ENCODE data around the gene UBXN11.
"Not testable (repeated sequence)": the region's sequence is repeated elsewhere in the genome, so short reads cannot be mapped to it uniquely, and the experiment has no call there.

UBXN11 gene

DNA sequence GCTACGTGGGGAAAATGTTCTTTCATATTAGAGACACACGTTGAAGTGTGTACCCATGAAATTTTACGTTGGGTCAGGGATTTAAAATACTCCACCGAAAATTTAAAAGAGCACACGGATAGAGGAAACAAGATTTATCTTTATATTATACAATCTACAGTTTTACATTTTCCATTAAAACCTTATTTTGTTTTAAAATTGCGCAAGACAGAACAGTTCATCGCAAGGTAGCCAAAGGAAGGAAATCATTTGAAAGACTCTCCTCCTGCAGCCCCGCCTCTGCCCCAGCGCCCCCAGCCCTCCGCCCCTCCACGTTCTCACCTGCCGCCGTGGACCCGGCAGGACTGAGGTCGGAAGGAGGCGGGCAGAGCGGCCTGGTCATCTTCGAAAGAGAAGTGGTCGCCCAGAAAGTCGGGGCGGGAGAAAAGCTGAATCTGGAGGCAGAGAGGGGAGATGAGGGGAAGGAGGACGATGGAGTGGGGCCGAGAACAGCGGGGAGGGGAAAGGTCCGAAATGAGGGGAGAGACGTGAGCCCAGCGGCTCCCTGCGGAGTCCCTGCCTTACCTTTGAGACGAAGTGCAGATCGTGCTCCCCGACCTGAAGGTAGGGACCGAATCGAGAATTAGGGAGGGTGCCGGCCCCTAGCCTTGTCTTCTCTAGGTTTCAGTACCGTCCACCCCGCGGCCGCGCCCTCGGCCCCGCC is 29.5 kb upstream of the UBXN11 start:
- TF ChIP-seq EZH2phosphoT487 (conservative IDR thresholded peaks at IDR 0.05; ENCODE audit: low read length) = no peak
- TF ChIP-seq, protein P1, sequence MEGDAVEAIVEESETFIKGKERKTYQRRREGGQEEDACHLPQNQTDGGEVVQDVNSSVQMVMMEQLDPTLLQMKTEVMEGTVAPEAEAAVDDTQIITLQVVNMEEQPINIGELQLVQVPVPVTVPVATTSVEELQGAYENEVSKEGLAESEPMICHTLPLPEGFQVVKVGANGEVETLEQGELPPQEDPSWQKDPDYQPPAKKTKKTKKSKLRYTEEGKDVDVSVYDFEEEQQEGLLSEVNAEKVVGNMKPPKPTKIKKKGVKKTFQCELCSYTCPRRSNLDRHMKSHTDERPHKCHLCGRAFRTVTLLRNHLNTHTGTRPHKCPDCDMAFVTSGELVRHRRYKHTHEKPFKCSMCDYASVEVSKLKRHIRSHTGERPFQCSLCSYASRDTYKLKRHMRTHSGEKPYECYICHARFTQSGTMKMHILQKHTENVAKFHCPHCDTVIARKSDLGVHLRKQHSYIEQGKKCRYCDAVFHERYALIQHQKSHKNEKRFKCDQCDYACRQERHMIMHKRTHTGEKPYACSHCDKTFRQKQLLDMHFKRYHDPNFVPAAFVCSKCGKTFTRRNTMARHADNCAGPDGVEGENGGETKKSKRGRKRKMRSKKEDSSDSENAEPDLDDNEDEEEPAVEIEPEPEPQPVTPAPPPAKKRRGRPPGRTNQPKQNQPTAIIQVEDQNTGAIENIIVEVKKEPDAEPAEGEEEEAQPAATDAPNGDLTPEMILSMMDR (IDR thresholded peaks at IDR 0.05; ENCODE audit: insufficient read depth, low read length, poor library complexity, severe bottlenecking) = no peak
- Histone ChIP-seq H2AFZ (ENCODE audit: low read depth, low read length, severe bottlenecking) (peak overlapping the region; percentile 90), H3K9me2 (replicated peaks; ENCODE audit: insufficient read depth, low read length) (no peaks in the 10 kb centered on the region), H3K4me2 (ENCODE audit: low read depth, low read length, poor library complexity, severe bottlenecking) (peak overlapping the region; percentile 89), H3K9me3 (ENCODE audit: insufficient read depth, low read length) (no peaks in the 10 kb centered on the region), H3K4me3 (ENCODE audit: insufficient read depth, low read length, poor library complexity, severe bottlenecking) (peak overlapping the region; percentile 72), H3K27me3 (ENCODE audit: low read length) (no peaks in the 10 kb centered on the region), H3K36me3 (ENCODE audit: low read length) (no peaks in the 10 kb centered on the region), H4K20me1 (ENCODE audit: low read depth, low read length) (no peaks in the 10 kb centered on the region), H3K27ac (ENCODE audit: low read depth, low read length) (no peak overlapping the region), H3K79me2 (ENCODE audit: insufficient read depth, low read length) (no peaks in the 10 kb centered on the region), H3F3A (ENCODE audit: insufficient read depth) (peaks cover 8% of the 10 kb centered on the region; the same call in 1 of the 2 replicates), H3K9ac (ENCODE audit: low read length) (peak overlapping the region; percentile 53)

DNA sequence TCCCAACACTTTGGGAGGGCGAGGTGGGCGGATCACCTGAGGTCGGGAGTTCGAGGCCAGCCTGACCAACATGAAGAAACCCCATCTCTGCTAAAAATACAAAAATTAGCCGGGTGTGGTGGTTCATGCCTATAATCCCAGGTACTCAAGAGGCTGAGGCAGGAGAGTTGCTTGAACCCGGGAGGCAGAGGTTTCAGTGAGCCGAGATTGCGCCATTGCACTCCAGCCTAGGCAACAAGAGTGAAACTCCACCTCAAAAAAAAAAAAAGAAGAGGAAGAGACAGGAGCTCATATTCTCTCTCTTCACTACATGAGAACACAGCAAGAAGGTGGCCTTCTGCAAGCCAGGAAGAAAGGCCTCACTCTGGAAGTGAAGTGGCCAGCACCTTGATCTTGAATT is 26.9 kb upstream of the UBXN11 start:
- H4K20me1 ChIP-seq (ENCODE audit: low read depth, low read length); H2AFZ ChIP-seq (ENCODE audit: low read depth, low read length, severe bottlenecking); H3K9me2 ChIP-seq (replicated peaks; ENCODE audit: insufficient read depth, low read length); H3K4me2 ChIP-seq (ENCODE audit: low read depth, low read length, poor library complexity, severe bottlenecking); H3F3A ChIP-seq (ENCODE audit: insufficient read depth); H3K9me3 ChIP-seq (ENCODE audit: insufficient read depth, low read length); H3K36me3 ChIP-seq (ENCODE audit: low read length); H3K27me3 ChIP-seq (ENCODE audit: low read length); H3K9ac ChIP-seq (ENCODE audit: low read length); H3K4me3 ChIP-seq (ENCODE audit: insufficient read depth, low read length, poor library complexity, severe bottlenecking); H3K27ac ChIP-seq (ENCODE audit: low read depth, low read length); H3K79me2 ChIP-seq (ENCODE audit: insufficient read depth, low read length): not testable (repeated sequence)

DNA sequence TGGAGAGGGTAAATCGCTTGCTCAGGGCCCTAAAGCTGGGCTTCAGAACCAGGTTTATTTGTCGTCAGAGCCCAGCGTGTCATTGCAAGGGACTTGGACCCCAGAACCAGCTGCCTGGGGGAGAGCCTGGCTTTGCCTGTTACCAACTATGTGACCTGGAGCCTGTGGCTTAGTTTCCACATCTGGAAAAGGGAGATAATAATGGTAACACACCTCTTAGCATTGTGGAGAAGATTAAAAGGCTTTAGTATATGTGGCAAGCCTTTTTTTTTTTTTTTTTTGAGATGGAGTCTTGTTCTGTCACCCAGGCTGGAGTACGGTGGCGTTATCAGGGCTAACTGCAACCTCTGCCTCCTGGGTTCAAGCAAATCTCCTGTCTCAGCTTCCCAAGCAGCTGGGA is 23.8 kb upstream of the UBXN11 start:
- Histone ChIP-seq H3K9me3 (ENCODE audit: insufficient read depth, low read length) (no peaks in the 10 kb centered on the region), H3K27me3 (ENCODE audit: low read length) (no peaks in the 10 kb centered on the region), H2AFZ (ENCODE audit: low read depth, low read length, severe bottlenecking) (no peak overlapping the region), H3K27ac (ENCODE audit: low read depth, low read length) (no peak overlapping the region), H3K9me2 (replicated peaks; ENCODE audit: insufficient read depth, low read length) (no peaks in the 10 kb centered on the region), H3K4me2 (ENCODE audit: low read depth, low read length, poor library complexity, severe bottlenecking) (no peak overlapping the region), H3F3A (ENCODE audit: insufficient read depth) (no peaks in the 10 kb centered on the region), H3K4me3 (ENCODE audit: insufficient read depth, low read length, poor library complexity, severe bottlenecking) (no peak overlapping the region), H3K9ac (ENCODE audit: low read length) (no peak overlapping the region), H4K20me1 (ENCODE audit: low read depth, low read length) (no peaks in the 10 kb centered on the region), H3K36me3 (ENCODE audit: low read length) (no peaks in the 10 kb centered on the region), H3K79me2 (ENCODE audit: insufficient read depth, low read length) (no peaks in the 10 kb centered on the region)
- no peak for TF ChIP-seq EZH2phosphoT487 (conservative IDR thresholded peaks at IDR 0.05; ENCODE audit: low read length)
- TF ChIP-seq, protein P1 (IDR thresholded peaks at IDR 0.05; ENCODE audit: insufficient read depth, low read length, poor library complexity, severe bottlenecking) = no peak

DNA sequence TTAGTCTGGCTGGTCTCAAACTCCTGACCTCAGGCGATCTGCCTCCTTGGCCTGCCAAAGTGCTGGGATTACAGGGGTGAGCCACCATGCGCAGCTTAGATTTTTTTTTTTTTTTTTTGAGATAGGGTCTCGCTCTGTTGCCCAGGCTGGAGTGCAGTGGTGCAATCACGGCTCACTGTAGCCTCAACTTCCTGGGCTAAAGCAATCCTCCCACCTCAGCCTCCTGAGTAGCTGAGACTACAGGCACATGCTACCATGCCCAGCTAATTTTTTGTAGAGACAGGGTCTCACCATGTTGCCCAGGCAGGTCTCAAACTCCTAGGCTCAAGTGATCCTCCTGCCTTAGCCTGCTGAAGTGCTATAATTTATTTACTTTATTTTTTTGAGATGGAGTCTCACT is 22.9 kb upstream of the UBXN11 start:
- H3K36me3 ChIP-seq (ENCODE audit: low read length); H3K9me2 ChIP-seq (replicated peaks; ENCODE audit: insufficient read depth, low read length); H3K9ac ChIP-seq (ENCODE audit: low read length): not testable (repeated sequence)

More for the DNA sequence above, 22.9 kb upstream of the UBXN11 start:
- H3K4me2 ChIP-seq (ENCODE audit: low read depth, low read length, poor library complexity, severe bottlenecking); H3K4me3 ChIP-seq (ENCODE audit: insufficient read depth, low read length, poor library complexity, severe bottlenecking); H3F3A ChIP-seq (ENCODE audit: insufficient read depth); H3K9me3 ChIP-seq (ENCODE audit: insufficient read depth, low read length); H3K27me3 ChIP-seq (ENCODE audit: low read length); H4K20me1 ChIP-seq (ENCODE audit: low read depth, low read length); H3K79me2 ChIP-seq (ENCODE audit: insufficient read depth, low read length); H2AFZ ChIP-seq (ENCODE audit: low read depth, low read length, severe bottlenecking); H3K27ac ChIP-seq (ENCODE audit: low read depth, low read length): not testable (repeated sequence)
